ENCODE results near the gene SELE. TPM values are rescaled to one million over a fixed set of nuclear protein-coding genes. Genes with fewer than 3 reads are reported as not detected.
"Not testable (repeated sequence)": the region's sequence is repeated elsewhere in the genome, so short reads cannot be mapped to it uniquely, and the experiment has no call there.

SELE gene
- total RNA-seq, 1 donor: not detected

DNA sequence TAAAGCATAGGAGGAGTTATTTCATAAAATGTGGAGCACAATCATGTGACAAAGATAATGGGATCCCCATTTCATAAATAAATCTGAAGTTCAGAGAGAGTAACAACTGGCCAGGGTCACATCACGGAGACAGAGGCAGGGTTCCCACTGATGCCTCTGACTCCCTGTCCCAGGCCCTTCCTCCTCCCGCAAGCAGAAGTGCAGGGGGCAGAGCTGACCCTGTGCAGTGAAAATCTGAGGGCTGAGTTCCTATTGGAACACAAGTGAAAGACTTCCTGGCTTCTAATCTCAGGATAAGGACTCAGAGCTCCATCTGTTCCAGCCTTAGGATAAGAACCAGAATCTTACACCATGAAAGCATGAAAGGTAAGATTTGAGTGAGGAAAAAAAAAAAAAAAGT is 44.5 kb downstream of the SELE start:
- no peak for DNase-seq (ENCODE audit: low read depth)
- TF ChIP-seq, protein P1, sequence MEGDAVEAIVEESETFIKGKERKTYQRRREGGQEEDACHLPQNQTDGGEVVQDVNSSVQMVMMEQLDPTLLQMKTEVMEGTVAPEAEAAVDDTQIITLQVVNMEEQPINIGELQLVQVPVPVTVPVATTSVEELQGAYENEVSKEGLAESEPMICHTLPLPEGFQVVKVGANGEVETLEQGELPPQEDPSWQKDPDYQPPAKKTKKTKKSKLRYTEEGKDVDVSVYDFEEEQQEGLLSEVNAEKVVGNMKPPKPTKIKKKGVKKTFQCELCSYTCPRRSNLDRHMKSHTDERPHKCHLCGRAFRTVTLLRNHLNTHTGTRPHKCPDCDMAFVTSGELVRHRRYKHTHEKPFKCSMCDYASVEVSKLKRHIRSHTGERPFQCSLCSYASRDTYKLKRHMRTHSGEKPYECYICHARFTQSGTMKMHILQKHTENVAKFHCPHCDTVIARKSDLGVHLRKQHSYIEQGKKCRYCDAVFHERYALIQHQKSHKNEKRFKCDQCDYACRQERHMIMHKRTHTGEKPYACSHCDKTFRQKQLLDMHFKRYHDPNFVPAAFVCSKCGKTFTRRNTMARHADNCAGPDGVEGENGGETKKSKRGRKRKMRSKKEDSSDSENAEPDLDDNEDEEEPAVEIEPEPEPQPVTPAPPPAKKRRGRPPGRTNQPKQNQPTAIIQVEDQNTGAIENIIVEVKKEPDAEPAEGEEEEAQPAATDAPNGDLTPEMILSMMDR (IDR thresholded peaks at IDR 0.05; ENCODE audit: insufficient read depth, low read depth, low read length): no peak
- H3K4me3 ChIP-seq (ENCODE audit: low read depth, low read length): no peak overlapping the region

DNA sequence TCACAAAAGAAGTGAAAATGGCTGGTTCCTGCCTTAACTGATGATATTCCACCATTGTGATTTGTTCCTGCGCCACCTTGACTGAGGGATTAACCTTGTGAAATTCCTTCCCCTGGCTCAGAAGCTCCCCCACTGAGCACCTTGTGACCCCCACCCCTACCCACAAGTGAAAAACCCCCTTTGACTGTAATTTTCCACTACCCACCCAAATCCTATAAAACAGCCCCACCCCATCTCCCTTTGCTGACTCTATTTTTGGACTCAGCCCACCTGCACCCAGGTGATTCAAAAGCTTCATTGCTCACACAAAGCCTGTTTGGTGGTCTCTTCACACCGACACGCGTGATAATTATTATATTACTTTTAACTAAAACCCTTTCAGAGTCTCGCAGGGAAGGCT is 45.5 kb downstream of the SELE start:
- not testable (repeated sequence) for DNase-seq (ENCODE audit: low read depth); H3K4me3 ChIP-seq (ENCODE audit: low read depth, low read length)

DNA sequence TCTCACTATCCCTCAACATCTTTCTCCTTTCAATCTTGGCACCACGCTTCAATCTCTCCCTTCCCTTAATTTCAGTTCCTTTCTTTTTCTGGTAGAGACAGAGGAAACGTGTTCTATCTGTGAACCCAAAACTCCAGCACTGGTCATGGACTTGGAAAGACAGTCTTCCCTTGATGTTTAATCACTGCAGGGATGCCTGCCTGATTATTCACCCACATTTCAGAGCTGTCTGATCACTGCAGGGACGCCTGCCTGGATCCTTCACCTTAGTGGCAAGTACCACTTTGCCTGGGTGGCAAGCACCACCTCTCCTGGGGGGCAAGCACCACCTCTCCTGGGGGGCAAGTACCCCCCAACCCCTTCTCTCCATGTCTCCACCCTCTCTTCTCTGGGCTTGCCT is 50.2 kb downstream of the SELE start:
- DNase-seq (ENCODE audit: low read depth): no peak
- H3K4me3 ChIP-seq (ENCODE audit: low read depth, low read length): no peak overlapping the region
- TF ChIP-seq, protein P1 (IDR thresholded peaks at IDR 0.05; ENCODE audit: insufficient read depth, low read depth, low read length): no peak

DNA sequence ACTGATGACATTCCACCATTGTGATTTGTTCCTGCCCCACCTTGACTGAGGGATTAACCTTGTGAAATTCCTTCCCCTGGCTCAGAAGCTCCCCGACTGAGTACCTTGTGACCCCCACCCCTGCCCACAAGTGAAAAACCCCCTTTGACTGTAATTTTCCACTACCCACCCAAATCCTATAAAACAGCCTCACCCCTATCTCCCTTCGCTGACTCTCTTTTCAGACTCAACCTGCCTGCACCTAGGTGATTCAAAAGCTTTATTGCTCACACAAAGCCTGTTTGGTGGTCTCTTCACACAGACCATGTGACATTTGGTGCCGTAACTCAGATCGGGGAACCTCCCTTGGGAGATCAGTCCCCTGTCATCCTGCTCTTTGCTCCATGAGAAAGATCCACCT is 50.7 kb downstream of the SELE start:
- DNase-seq (ENCODE audit: low read depth); H3K4me3 ChIP-seq (ENCODE audit: low read depth, low read length): not testable (repeated sequence)

DNA sequence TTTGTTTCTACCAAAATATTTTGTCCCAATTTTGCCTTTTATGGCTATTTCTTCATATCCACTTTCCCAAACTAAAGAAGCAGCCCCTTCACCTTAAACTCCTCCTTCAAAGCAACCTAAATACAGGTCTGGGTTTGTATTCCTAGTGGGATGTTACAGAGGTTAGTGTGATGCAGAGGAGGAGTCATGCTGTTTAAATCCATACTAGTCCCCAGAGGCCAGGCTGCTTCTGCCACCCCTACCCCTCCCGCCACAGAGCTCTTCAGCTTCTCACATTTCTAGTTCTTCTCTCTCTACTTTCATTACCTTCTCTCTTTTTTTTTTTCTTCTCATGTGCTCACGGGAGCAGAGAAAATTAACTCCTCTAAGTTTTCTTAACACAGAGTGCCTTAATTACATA is 51.8 kb downstream of the SELE start:
- TF ChIP-seq, protein P1 (IDR thresholded peaks at IDR 0.05; ENCODE audit: insufficient read depth, low read depth, low read length): no peak
- H3K4me3 ChIP-seq (ENCODE audit: low read depth, low read length): no peak overlapping the region
- DNase-seq (ENCODE audit: low read depth): no peak

DNA sequence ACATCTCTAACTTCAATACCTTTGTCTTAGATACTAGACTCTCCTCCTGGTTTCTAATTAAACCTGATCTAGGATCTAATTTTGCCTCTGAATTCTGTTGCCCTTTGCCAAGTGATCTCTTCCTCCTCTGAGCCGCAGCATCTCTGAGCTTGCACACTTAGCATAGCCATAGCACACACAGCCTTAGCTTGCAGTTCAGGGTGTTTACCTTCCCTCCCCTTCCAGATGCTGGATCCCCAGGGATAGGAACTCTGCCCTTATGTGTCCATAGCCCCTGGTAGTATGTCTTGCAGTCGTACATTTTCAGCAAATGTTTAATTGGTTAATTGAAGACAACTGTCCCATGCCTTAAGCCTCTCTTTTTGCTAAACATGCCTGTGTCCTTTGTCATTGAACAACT is 52.7 kb downstream of the SELE start:
- TF ChIP-seq, protein P1 (IDR thresholded peaks at IDR 0.05; ENCODE audit: insufficient read depth, low read depth, low read length): no peak
- no peak for DNase-seq (ENCODE audit: low read depth)
- H3K4me3 ChIP-seq (ENCODE audit: low read depth, low read length): no peak overlapping the region

DNA sequence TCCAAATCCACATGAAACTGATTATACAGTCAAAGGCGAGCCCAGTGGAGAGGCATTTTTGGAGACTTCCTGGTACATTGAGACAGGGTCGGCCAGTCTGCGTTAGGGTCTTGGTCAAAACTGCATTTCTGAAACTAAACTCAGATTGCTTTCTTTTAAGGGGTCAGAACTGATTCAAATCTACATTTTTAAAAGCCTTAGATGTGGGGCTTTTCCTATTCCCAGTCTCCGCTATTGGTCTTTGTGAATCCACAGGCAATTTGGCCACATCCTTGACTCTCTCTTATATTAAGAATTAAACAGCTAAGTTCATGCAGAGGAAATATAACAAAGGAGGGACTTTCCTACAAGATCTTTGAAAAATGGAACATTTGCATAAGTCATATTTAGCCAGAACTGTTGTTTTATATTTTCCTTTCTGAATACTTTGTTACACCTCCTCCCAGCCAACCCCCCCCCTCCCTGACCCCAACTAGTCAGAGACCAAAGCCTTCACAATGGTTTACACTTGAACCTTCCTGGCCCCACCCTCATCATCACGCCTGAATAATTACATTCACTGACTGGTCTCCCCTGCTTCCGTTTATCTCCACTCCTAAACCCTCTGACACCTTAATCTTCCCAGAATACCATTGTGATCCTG is 53.4 kb downstream of the SELE start:
- no peak for DNase-seq (ENCODE audit: low read depth)
- H3K4me3 ChIP-seq (ENCODE audit: low read depth, low read length): no peak overlapping the region
- TF ChIP-seq, protein P1 (IDR thresholded peaks at IDR 0.05; ENCODE audit: insufficient read depth, low read depth, low read length): no peak

DNA sequence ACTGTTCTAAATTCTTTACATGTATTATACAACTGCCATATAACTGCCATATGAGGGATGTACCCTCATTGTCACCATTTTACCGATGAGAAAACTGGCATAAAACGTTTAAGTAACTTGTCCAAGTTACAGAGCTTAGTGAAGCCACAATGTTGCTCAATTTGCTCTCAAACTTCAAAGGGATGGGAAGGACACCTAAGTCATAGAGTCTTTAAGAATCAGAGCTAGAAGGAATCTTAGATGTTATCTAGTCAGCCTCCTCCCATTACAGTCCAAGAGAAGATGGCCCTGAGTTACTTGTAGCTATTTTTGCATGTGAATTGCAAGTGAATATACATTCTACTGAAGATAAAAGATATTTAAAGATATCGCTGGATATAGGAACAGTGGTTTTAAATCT is 54.2 kb downstream of the SELE start:
- TF ChIP-seq, protein P1 (IDR thresholded peaks at IDR 0.05; ENCODE audit: insufficient read depth, low read depth, low read length): no peak
- no peak for DNase-seq (ENCODE audit: low read depth)
- no peak overlapping the region for H3K4me3 ChIP-seq (ENCODE audit: low read depth, low read length)
